HCT116 (cell line): ENCODE results near the gene SF1. TPM values are rescaled to one million over a fixed set of nuclear protein-coding genes. Genes with fewer than 3 reads are reported as not detected.

Source experiments
- ATAC-seq: fragments of 200-7000 bp; cut with Tn5 transposase; 2 replicates; pipeline ENCODE4 v1.9.1; 2020; ENCODE audit warnings: mild to moderate bottlenecking, moderate library complexity
- BruUV-seq: library from RNA; stranded (reverse); fragments of 400-500 nt; replicated peaks from 2 replicates; lab custom pipeline; 2021; lab: Mats Ljungman, UMichigan
- CTCF ChIA-PET: fragments of 300-600 bp; sonication (Branson Sonifier 250); formaldehyde crosslinking; loops from one replicate; lab custom pipeline; 2021; ENCODE audit warnings: antibody characterized with exemption; lab: Charles Lee
- POLR2A ChIA-PET: fragments of 300-600, 350-600 bp; sonication (Branson Sonifier 250); formaldehyde crosslinking; loops from one replicate; lab custom pipeline; 2021; ENCODE audit warnings: antibody characterized with exemption; lab: Charles Lee
- RAD21 ChIA-PET, 2 experiments: fragments of 300-600 bp; sonication (Branson Sonifier 250); formaldehyde crosslinking; loops; one replicate each; lab custom pipeline; 2023; ENCODE audit warnings: low total read pairs in 2 of 2; ENCODE audit not compliant: uncharacterized antibody in 2 of 2, unreplicated experiment in 2 of 2, low non-redundant PET in 1 of 2; lab: Charles Lee
- DNase-seq: peaks from one replicate; pipeline ENCODE4 v3.0.0-alpha.2; 2010; ENCODE audit warnings: low read depth, low spot score
- H2AFZ ChIP-seq: fragments of 200-600 bp; shearing (Covaris generic), sonication (generic); 2 replicates; pipeline ENCODE4 v1.6.1; 2017; ENCODE audit warnings: low read depth, mixed run types, mixed read lengths, antibody characterized with exemption, low read length; ENCODE audit not compliant: poor library complexity, severe bottlenecking
- H3K27ac ChIP-seq: 2 replicates; pipeline ENCODE4 v1.5.1; 2012; ENCODE audit warnings: low read depth, low read length
- H3K27me3 ChIP-seq: fragments of 200-600 bp; sonication (generic); 2 replicates; pipeline ENCODE4 v1.6.1; 2016; ENCODE audit warnings: mixed run types, low read length, mixed read lengths; ENCODE audit not compliant: insufficient read depth
- H3K36me3 ChIP-seq, 2 experiments: fragments of 200-500 bp in 1 of 2; fragments of 200-600 bp in 1 of 2; sonication (Bioruptor generic) in 1 of 2; sonication (generic) in 1 of 2; 2 replicates each; pipeline versions ENCODE4 v1.5.1 to v1.6.1; 2014 to 2016; ENCODE audit warnings: low read length in 2 of 2, inconsistent platforms in 1 of 2, mixed read lengths in 1 of 2, mixed run types in 1 of 2; ENCODE audit not compliant: insufficient read depth in 2 of 2, control insufficient read depth in 1 of 2
- H3K4me1 ChIP-seq, 2 experiments: fragments of 200-600 bp in 1 of 2; sonication (generic) in 1 of 2; 2 replicates each; pipeline versions ENCODE4 v1.5.1 to v1.6.1; 2012 to 2017; ENCODE audit warnings: low read length in 2 of 2, inconsistent platforms in 1 of 2, mild to moderate bottlenecking in 1 of 2, mixed read lengths in 1 of 2, mixed run types in 1 of 2, moderate library complexity in 1 of 2; ENCODE audit not compliant: insufficient read depth in 2 of 2, control insufficient read depth in 1 of 2
- H3K4me2 ChIP-seq: fragments of 200-600 bp; sonication (generic); 2 replicates; pipeline ENCODE4 v1.6.1; 2017; ENCODE audit warnings: mixed run types, low read length, mixed read lengths
- H3K4me3 ChIP-seq, 2 experiments: fragments of 200-600 bp in 1 of 2; sonication (generic) in 1 of 2; replicated peaks in 1 of 2; 2 replicates each; pipeline ENCODE4 v1.5.1; 2011 to 2016; ENCODE audit warnings: low read length in 2 of 2, control low read depth in 1 of 2, low read depth in 1 of 2, mild to moderate bottlenecking in 1 of 2, mixed read lengths in 1 of 2, mixed run types in 1 of 2
- H3K79me2 ChIP-seq: fragments of 200-600 bp; sonication (generic); 2 replicates; pipeline ENCODE4 v1.6.1; 2017; ENCODE audit warnings: mild to moderate bottlenecking, mixed run types, low read length, moderate library complexity, mixed read lengths; ENCODE audit not compliant: insufficient read depth
- H3K9ac ChIP-seq: fragments of 200-600 bp; sonication (generic); 2 replicates; pipeline ENCODE4 v1.6.1; 2016; ENCODE audit warnings: low read length, mixed read lengths
- H3K9me2 ChIP-seq: fragments of 200-600 bp; sonication (generic), shearing (Covaris generic); 2 replicates; pipeline ENCODE4 v1.6.1; 2017; ENCODE audit warnings: mixed run types, mild to moderate bottlenecking, moderate library complexity; ENCODE audit not compliant: insufficient read depth
- H3K9me3 ChIP-seq, 2 experiments: fragments of 200-500 bp in 1 of 2; fragments of 200-600 bp in 1 of 2; sonication (Bioruptor generic) in 1 of 2; sonication (generic) in 1 of 2; 2 replicates each; pipeline ENCODE4 v1.6.1; 2014 to 2017; ENCODE audit warnings: low read length in 2 of 2, mixed read lengths in 2 of 2, inconsistent platforms in 1 of 2, low read depth in 1 of 2, mild to moderate bottlenecking in 1 of 2, mixed run types in 1 of 2, moderate library complexity in 1 of 2; ENCODE audit not compliant: control insufficient read depth in 1 of 2, insufficient read depth in 1 of 2
- H4K20me1 ChIP-seq: fragments of 200-600 bp; sonication (generic), shearing (Covaris generic); 2 replicates; pipeline ENCODE4 v1.6.1; 2017; ENCODE audit warnings: mixed run types, mild to moderate bottlenecking, moderate library complexity; ENCODE audit not compliant: insufficient read depth
- CBX3 ChIP-seq: IDR thresholded peaks from 2 replicates; pipeline ENCODE4 v1.6.1; 2012; ENCODE audit warnings: low read depth
- SRF ChIP-seq: IDR thresholded peaks from 2 replicates; pipeline ENCODE4 v1.6.1; 2012; ENCODE audit warnings: low read depth
- TCF7L2 ChIP-seq: IDR thresholded peaks from 2 replicates; pipeline ENCODE4 v1.7.0; 2011; ENCODE audit warnings: borderline replicate concordance, inconsistent platforms; ENCODE audit not compliant: insufficient read depth, insufficient read length; ENCODE audit errors: extremely low read depth
- intact Hi-C: fragments of 100-400 bp; cut with micrococcal nuclease; formaldehyde crosslinking; loops from 2 replicates; pipeline ENCODE4 v1.10.0; 2022
- total RNA-seq: library from RNA; stranded (reverse); gene quantifications from one replicate; pipeline ENCODE4 v1.2.1, GENCODE V29; 2021; ENCODE audit not compliant: unreplicated experiment
- TF ChIP-seq, protein P1 (sequence below): IDR thresholded peaks from 2 replicates; pipeline ENCODE4 v1.6.1; 2012
- TF ChIP-seq, protein P2 (sequence below), 3 experiments: fragments of 200-600 bp in 1 of 3; sonication (generic) in 1 of 3; IDR thresholded peaks in 2 of 3; conservative IDR thresholded peaks in 1 of 3; 2 replicates each; pipeline ENCODE4 v1.5.1; 2012 to 2017; ENCODE audit warnings: low read depth in 2 of 3, low read length in 2 of 3, antibody characterized with exemption in 1 of 3, borderline replicate concordance in 1 of 3, control low read depth in 1 of 3, mild to moderate bottlenecking in 1 of 3, mixed read lengths in 1 of 3, mixed run types in 1 of 3, moderate library complexity in 1 of 3; ENCODE audit not compliant: insufficient read depth in 1 of 3

SF1 gene
- total RNA-seq, 1 experiment from 2014 or later: 403 TPM

DNA sequence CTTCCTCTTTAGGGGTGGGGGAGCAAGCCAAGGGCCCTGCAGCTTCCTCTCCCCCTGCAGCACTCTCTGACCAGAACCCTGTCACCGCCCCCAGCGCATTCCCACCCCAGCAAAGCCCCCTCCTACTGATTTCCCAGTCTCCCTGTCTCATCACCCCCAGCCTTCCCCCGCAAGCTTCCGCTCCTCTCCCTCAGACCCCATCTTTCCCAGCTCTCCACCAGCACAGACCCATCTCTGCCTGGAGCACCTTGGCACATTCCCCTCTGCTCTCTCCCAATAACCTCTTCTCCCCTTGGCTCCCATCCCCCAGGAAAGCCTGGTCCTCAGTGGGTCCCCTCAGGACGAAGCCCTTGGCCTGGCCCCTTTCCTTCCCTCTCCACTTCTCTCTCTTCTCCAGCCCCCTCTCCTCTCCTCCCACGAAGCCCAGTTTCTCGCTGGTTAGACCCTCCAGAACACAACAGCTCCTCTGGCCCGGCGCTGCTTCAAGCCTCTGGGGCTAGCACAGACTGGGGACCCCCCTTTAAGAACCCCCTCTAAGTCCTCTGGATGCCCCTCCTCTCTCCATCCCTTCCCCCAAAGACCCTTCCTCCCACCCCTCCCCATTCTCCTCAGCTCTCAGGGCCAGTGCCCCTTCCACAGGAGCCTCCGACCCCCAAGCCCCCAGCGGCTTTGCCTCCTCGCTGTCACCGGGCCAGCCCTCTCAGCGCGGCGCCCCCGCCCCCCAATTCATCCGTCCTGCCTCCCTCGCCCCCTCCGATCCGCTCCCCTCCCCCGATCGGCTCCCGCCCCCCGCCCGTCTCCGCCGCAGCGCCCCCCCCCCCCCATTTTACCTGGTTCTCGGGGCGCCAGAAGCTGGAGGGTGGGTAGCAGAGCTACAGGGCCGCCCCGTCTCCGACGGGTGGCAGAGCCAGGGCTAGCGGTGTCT lies 55.9 kb downstream of the SF1 start:
- H3K4me1 ChIP-seq: peaks cover 0 to 10% of the 10 kb centered on the region in 2 experiments; a peak in 1 of 4 replicates
- no peak overlapping the region for H3K9ac ChIP-seq
- H3K27me3 ChIP-seq: 0 out of 2 replicates have a peak, but pooled peaks cover 6% of the 10 kb centered on the region
- RAD21 ChIA-PET: no interaction called here
- intact Hi-C loops: loop anchor here (1.0 to 5.0 kb wide), 3 partner anchors 34 to 365 kb away; partner anchors contain the start of gene RPS6KA4
- no peaks in the 10 kb centered on the region for H4K20me1 ChIP-seq
- POLR2A ChIA-PET: no interaction called here
- H3K9me3 ChIP-seq: no peaks in the 10 kb centered on the region
- no peaks in the 10 kb centered on the region for H3K9me2 ChIP-seq
- TF ChIP-seq, protein P1, sequence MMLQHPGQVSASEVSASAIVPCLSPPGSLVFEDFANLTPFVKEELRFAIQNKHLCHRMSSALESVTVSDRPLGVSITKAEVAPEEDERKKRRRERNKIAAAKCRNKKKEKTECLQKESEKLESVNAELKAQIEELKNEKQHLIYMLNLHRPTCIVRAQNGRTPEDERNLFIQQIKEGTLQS: no peak
- TF ChIP-seq, protein P2, sequence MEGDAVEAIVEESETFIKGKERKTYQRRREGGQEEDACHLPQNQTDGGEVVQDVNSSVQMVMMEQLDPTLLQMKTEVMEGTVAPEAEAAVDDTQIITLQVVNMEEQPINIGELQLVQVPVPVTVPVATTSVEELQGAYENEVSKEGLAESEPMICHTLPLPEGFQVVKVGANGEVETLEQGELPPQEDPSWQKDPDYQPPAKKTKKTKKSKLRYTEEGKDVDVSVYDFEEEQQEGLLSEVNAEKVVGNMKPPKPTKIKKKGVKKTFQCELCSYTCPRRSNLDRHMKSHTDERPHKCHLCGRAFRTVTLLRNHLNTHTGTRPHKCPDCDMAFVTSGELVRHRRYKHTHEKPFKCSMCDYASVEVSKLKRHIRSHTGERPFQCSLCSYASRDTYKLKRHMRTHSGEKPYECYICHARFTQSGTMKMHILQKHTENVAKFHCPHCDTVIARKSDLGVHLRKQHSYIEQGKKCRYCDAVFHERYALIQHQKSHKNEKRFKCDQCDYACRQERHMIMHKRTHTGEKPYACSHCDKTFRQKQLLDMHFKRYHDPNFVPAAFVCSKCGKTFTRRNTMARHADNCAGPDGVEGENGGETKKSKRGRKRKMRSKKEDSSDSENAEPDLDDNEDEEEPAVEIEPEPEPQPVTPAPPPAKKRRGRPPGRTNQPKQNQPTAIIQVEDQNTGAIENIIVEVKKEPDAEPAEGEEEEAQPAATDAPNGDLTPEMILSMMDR (IDR thresholded peaks at IDR 0.05 in 2 of 3, conservative IDR thresholded peaks at IDR 0.05 in 1 of 3; ENCODE audit: borderline replicate concordance in 1 of 3, insufficient read depth in 1 of 3, low read depth in 2 of 3, low read length in 2 of 3): no peak
- no peak for TF ChIP-seq SRF
- no peak for TF ChIP-seq TCF7L2
- no peak for TF ChIP-seq CBX3
- no peak overlapping the region for H3K4me2 ChIP-seq
- CTCF ChIA-PET: no interaction called here
- DNase-seq (no peak), ATAC-seq (no peak)
- no TSS peak for BruUV-seq
- H3K27ac ChIP-seq: no peak overlapping the region
- H3K4me3 ChIP-seq: no peak overlapping the region
- no peak overlapping the region for H2AFZ ChIP-seq
- H3K36me3 ChIP-seq: no peaks in the 10 kb centered on the region
- no peaks in the 10 kb centered on the region for H3K79me2 ChIP-seq
